Testis (tissue), 3 donors: ENCODE data around the gene TMEM132A. TPM values are rescaled to one million over a fixed set of nuclear protein-coding genes. Genes with fewer than 3 reads are reported as not detected.
"Not testable (repeated sequence)": the region's sequence is repeated elsewhere in the genome, so short reads cannot be mapped to it uniquely, and the experiment has no call there.

Source experiments
- DNase-seq: peaks from one replicate; pipeline ENCODE4 v3.0.0-alpha.2; 2019
- H3K27ac ChIP-seq, 2 donors: fragments of 200-600 bp; sonication (generic); one replicate each; pipeline ENCODE4 v1.5.1; 2019
- H3K27me3 ChIP-seq: fragments of 200-600 bp; sonication (generic); one replicate; pipeline ENCODE4 v1.5.1; 2019
- H3K36me3 ChIP-seq: fragments of 200-600 bp; sonication (generic); one replicate; pipeline ENCODE4 v1.5.1; 2017; ENCODE audit warnings: low read depth; ENCODE audit errors: missing control alignments
- H3K4me1 ChIP-seq: fragments of 200-600 bp; sonication (generic); one replicate; pipeline ENCODE4 v1.5.1; 2019
- H3K4me3 ChIP-seq, 2 donors: fragments of 200-600 bp; sonication (generic); one replicate each; pipeline ENCODE4 v1.5.1; 2017 to 2019
- H3K9me3 ChIP-seq: fragments of 200-600 bp; sonication (generic); one replicate; pipeline ENCODE4 v1.5.1; 2017
- CTCF ChIP-seq, 3 experiments: fragments of 450-650 bp in 2 of 3; fragments of 200-600 bp in 1 of 3; sonication (generic) in 1 of 3; IDR thresholded peaks; one replicate each; pipeline ENCODE4 v1.5.1; 2016 to 2019; ENCODE audit warnings: antibody characterized with exemption in 3 of 3, mild to moderate bottlenecking in 2 of 3, moderate library complexity in 1 of 3
- POLR2A ChIP-seq: fragments of 450-650 bp; IDR thresholded peaks from one replicate; pipeline ENCODE4 v1.6.1; 2017; ENCODE audit warnings: antibody characterized with exemption, mild to moderate bottlenecking, moderate library complexity
- WGBS, 2 donors: methylation state at CpG; one replicate each; pipeline ENCODE4 v1.1.5; 2018; 5-methylcytosine and 5-hydroxymethylcytosine counted together
- intact Hi-C: fragments of 100-400 bp; cut with DNase I; formaldehyde crosslinking; loops from one replicate; pipeline ENCODE4 v1.15.1; 2023; ENCODE audit warnings: low total_unique reads
- polyA plus RNA-seq: library from polyadenylated mRNA; stranded (reverse); fragments of 350-450 nt; fragmentation: Illumina TruSeq; extraction: RNeasy Lipid Tissue Mini Kit (QIAGEN cat#74804); gene quantifications from one replicate; pipeline ENCODE4 v1.2.3, GENCODE V29; 2014; ENCODE audit warnings: low read depth, low replicate concordance; ENCODE audit not compliant: insufficient read depth
- total RNA-seq, 2 donors: library from RNA; depleted of rRNA; stranded (reverse); fragments of >200 nt; gene quantifications; one replicate each; pipeline ENCODE4 v1.2.3, GENCODE V29; 2016

The TMEM132A gene
- total and polyA plus RNA-seq, 3 donors from 2014 or later, result 17.8 to 39.0 (median 21.7) TPM

- H3K4me1 ChIP-seq, result no peaks in the 10 kb centered on the region
- WGBS, 2 donors, result 58 to 92% methylated on average over 3 to 13 of the region's 15 CpGs
- no peaks in the 10 kb centered on the region for H3K27me3 ChIP-seq
- no peak overlapping the region for H3K27ac ChIP-seq
- no peak overlapping the region for H3K4me3 ChIP-seq
- intact Hi-C loops, result no loop called here
- TF ChIP-seq POLR2A (no peak), CTCF (IDR thresholded peaks at IDR 0.05) (no peak)
- DNase-seq, result no peak
- H3K36me3 ChIP-seq, result no peaks in the 10 kb centered on the region
- no peaks in the 10 kb centered on the region for H3K9me3 ChIP-seq
Observed at GRCh38 chr11:60972182-60973030, 48.1 kb downstream of the TMEM132A start.

- H3K4me3 ChIP-seq, result no peak overlapping the region
- WGBS, 2 donors, result 90 to 92% methylated on average over 6 of the region's 6 CpGs
- H3K27ac ChIP-seq, result no peak overlapping the region
- H3K27me3 ChIP-seq, result no peaks in the 10 kb centered on the region
- H3K4me1 ChIP-seq, result no peaks in the 10 kb centered on the region
- no peak for DNase-seq
- intact Hi-C loops, result no loop called here
- H3K9me3 ChIP-seq, result no peaks in the 10 kb centered on the region
- no peak for TF ChIP-seq POLR2A
- no peak for TF ChIP-seq CTCF (IDR thresholded peaks at IDR 0.05)
- no peaks in the 10 kb centered on the region for H3K36me3 ChIP-seq
Observed at GRCh38 chr11:60973699-60974098, 49.4 kb downstream of the TMEM132A start.

DNA sequence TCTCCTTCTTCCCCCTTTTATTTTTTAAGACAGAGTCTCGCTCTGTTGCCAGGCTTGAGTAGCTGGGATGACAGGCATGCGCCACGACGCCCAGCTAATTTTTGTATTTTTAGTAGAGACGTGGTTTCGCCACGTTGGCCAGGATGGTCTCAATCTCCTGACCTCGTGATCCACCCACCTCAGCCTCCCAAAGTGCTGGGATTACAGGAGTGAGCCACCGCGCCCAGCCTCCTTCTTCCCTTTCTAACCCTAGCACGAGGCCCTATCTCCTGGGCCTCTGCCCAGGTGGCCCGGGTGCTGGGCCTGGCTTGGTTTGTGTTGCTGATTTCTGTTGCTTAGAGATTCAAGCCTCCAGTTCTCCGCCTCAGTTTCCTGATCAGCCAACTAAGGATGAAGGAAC lies 50.1 kb downstream of the TMEM132A start:
- intact Hi-C loops, DNase-seq: not testable (repeated sequence)

GRCh38 chr11:60974726-60975125 lies 50.5 kb downstream of the TMEM132A start:
- TF ChIP-seq POLR2A (no peak), CTCF (IDR thresholded peaks at IDR 0.05) (no peak)
- WGBS, 2 donors, result 93 to 95% methylated on average over 6 of the region's 6 CpGs

More for the DNA sequence above, 50.1 kb downstream of the TMEM132A start:
- not testable (repeated sequence) for H3K4me3 ChIP-seq, H3K9me3 ChIP-seq, H3K27me3 ChIP-seq, H3K27ac ChIP-seq, H3K4me1 ChIP-seq, H3K36me3 ChIP-seq
- 85 to 93% methylated on average over 12 to 13 of the region's 13 CpGs for WGBS, 2 donors

DNA sequence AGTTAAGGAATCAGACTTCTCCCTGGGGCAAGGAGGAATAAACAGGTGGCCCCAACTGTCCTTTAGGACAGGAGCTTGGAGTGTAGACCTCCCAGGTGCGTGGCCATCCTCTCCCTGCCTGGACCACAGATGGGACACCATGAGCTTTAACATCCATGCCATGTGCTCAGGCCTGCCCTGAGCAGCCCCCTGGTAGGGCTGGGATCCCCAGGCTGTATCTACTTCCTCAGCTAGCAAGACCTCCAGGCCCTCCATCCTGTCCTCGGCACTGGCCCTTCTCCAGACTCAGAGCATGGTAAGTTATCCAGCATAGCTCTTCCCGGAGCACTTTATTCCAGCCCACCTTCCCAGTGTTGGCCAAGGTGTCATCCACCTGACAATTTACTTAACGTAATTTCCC lies 53.0 kb downstream of the TMEM132A start:
- H3K4me1 ChIP-seq, result no peaks in the 10 kb centered on the region
- no peak for DNase-seq
- no peak for TF ChIP-seq CTCF (IDR thresholded peaks at IDR 0.05)
- no peak for TF ChIP-seq POLR2A
- intact Hi-C loops, result no loop called here
- no peak overlapping the region for H3K4me3 ChIP-seq
- H3K9me3 ChIP-seq, result no peaks in the 10 kb centered on the region
- WGBS, 2 donors, result 87 to 96% methylated on average over 4 of the region's 4 CpGs
- H3K27ac ChIP-seq, result no peak overlapping the region
- H3K27me3 ChIP-seq, result no peaks in the 10 kb centered on the region
- no peaks in the 10 kb centered on the region for H3K36me3 ChIP-seq

More at GRCh38 chr11:60974726-60975125, 50.5 kb downstream of the TMEM132A start:
- intact Hi-C loops, result no loop called here
- H3K27ac ChIP-seq, result no peak overlapping the region
- DNase-seq, result no peak
- no peaks in the 10 kb centered on the region for H3K27me3 ChIP-seq
- H3K9me3 ChIP-seq, result no peaks in the 10 kb centered on the region
- no peak overlapping the region for H3K4me3 ChIP-seq
- H3K36me3 ChIP-seq, result no peaks in the 10 kb centered on the region
- no peaks in the 10 kb centered on the region for H3K4me1 ChIP-seq
